Measurements from ENCODE around the gene LHCGR.
"Not testable (repeated sequence)": the region's sequence is repeated elsewhere in the genome, so short reads cannot be mapped to it uniquely, and the experiment has no call there.

Gene LHCGR

DNA sequence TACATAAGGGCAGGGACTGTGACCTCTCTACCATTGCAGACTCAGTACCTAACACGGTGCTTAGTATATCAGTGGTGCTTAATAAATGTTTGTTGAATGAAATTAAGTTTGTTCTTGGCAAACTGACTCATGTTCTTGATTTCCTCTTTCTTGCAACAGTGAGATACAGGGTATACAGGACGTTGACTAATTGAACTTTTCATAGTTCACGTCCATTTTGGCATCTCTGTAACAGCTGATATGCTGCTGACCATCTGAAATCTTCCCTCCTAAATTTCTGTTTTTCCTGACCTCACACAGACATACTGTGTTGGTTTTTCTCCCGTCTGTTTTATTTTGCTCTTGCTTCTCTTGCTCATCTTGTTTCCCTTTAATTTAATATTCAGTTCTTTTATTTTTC, 44.2 kb downstream of the LHCGR start:
- DNase-seq: peak in 1 of 3 donors; percentile 11
- WGBS (ENCODE audit: insufficient coverage): 53% methylated on average over 3 of the region's 4 CpGs
- no peak overlapping the region for H3K27ac ChIP-seq (ENCODE audit: insufficient read depth in 1 of 2, low read depth in 1 of 2, low read length in 2 of 2, poor library complexity in 1 of 2, severe bottlenecking in 2 of 2)
- no peak overlapping the region for H3K4me3 ChIP-seq (ENCODE audit: control insufficient read depth in 1 of 7, extremely low read depth in 1 of 7, insufficient read depth in 4 of 7, low read depth in 2 of 7, low read length in 6 of 7)
- ChIA-PET POLR2A (no interaction called here), CTCF (no interaction called here)
- peaks cover 0 to 3% (median 0%) of the 10 kb centered on the region in 5 experiments for H3K9me3 ChIP-seq (ENCODE audit: control extremely low read depth in 1 of 5, control insufficient read depth in 4 of 5, insufficient read depth in 2 of 5, low read depth in 1 of 5, low read length in 4 of 5)
- H3K36me3 ChIP-seq (ENCODE audit: control insufficient read depth in 4 of 4, insufficient read depth in 4 of 4, low read length in 3 of 4): no peaks in the 10 kb centered on the region
- H3K27me3 ChIP-seq (replicated peaks in 2 of 5; ENCODE audit: control insufficient read depth in 4 of 5, insufficient read depth in 5 of 5, low read length in 4 of 5): peaks cover 0 to 2% (median 0%) of the 10 kb centered on the region in 5 experiments
- H3K4me1 ChIP-seq (ENCODE audit: control extremely low read depth in 1 of 4, control insufficient read depth in 4 of 4, insufficient read depth in 4 of 4, low read length in 3 of 4): peaks cover 0 to 2% (median 0%) of the 10 kb centered on the region in 4 experiments

DNA sequence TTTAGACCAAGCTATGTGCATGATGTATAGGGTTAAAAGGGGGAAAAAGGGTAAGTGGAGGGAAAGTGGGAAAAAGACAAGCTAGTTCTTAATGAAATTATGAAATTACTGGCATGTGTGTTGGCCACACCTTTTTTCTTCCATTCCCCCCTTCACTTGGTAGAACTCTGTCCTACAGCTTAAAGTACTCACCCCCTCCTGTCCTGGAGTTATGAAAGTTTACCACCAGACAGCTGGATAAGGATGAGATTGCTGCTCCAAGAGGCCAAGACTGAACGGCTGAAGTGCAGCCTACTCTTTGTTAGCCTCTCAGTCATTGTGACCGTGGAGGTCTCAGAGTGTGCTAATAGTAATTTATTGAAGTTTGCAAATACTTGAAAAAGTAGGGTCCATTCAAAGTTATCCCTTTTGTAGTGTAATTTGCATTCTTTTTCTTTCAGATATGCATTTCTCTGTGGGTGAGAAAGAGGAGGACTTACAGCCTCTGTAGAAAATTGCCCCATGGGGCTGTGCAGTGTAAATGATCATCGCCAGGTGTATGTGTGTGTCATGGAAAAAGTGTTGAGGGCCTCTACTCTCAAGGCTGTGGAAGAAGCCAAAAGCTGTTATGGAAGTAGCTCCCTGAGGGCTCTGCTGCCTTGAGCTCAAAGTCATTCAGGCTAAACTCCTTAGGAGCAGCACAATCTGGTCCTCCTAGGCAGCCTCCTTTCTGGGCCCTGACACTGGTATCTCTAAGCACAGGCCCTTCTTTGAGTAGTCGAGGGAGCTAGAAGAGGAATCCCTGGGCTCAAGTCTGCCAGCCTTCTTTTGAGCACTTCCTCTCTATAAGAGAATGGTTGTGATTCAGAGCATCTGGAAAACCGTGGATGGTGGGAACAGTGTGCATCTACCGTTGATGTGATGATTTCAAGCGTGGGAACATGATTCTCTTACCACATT, 46.2 kb downstream of the LHCGR start:
- Histone ChIP-seq H3K36me3 (ENCODE audit: control insufficient read depth in 4 of 4, insufficient read depth in 4 of 4, low read length in 3 of 4) (no peaks in the 10 kb centered on the region), H3K4me3 (ENCODE audit: control insufficient read depth in 1 of 7, extremely low read depth in 1 of 7, insufficient read depth in 4 of 7, low read depth in 2 of 7, low read length in 6 of 7) (no peak overlapping the region), H3K4me1 (ENCODE audit: control extremely low read depth in 1 of 4, control insufficient read depth in 4 of 4, insufficient read depth in 4 of 4, low read length in 3 of 4) (no peaks in the 10 kb centered on the region), H3K9me3 (ENCODE audit: control extremely low read depth in 1 of 5, control insufficient read depth in 4 of 5, insufficient read depth in 2 of 5, low read depth in 1 of 5, low read length in 4 of 5) (peaks cover 0 to 3% (median 0%) of the 10 kb centered on the region in 5 experiments), H3K27ac (ENCODE audit: insufficient read depth in 1 of 2, low read depth in 1 of 2, low read length in 2 of 2, poor library complexity in 1 of 2, severe bottlenecking in 2 of 2) (no peak overlapping the region), H3K27me3 (replicated peaks in 2 of 5; ENCODE audit: control insufficient read depth in 4 of 5, insufficient read depth in 5 of 5, low read length in 4 of 5) (peaks cover 0 to 2% (median 0%) of the 10 kb centered on the region in 5 experiments)
- ChIA-PET CTCF (interaction anchor here (0.7 to 0.9 kb wide), 2 partner anchors 18 to 23 kb away, joined by 4 read pairs; no protein-coding TSS in a partner anchor), POLR2A (no interaction called here)
- no peak for DNase-seq
- WGBS (ENCODE audit: insufficient coverage): 97% methylated on average over 5 of the region's 7 CpGs

DNA sequence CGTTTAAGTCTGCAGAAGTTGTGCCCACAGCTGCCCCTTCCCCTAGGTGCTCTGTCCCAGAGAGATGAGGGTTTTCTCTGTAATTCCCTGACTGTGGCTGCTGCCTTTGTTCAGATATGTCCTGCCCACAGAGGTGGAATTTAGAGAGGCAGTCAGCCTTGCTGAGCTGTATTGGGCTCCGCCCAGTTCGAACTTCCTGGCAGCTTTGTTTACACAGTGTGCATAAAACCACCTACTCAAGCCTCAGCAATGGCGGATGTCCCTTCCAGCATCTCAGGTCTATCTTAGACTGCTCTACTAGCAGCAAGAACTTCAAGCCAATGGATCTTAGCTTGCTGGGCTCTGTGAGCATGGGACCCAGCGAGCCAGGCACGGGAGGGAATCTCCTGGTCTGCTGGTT, 48.1 kb downstream of the LHCGR start:
- no peak for DNase-seq
- Histone ChIP-seq H3K9me3 (ENCODE audit: control extremely low read depth in 1 of 5, control insufficient read depth in 4 of 5, insufficient read depth in 2 of 5, low read depth in 1 of 5, low read length in 4 of 5) (peaks cover 0 to 3% (median 0%) of the 10 kb centered on the region in 5 experiments), H3K4me3 (ENCODE audit: control insufficient read depth in 1 of 7, extremely low read depth in 1 of 7, insufficient read depth in 4 of 7, low read depth in 2 of 7, low read length in 6 of 7) (no peak overlapping the region), H3K27me3 (replicated peaks in 2 of 5; ENCODE audit: control insufficient read depth in 4 of 5, insufficient read depth in 5 of 5, low read length in 4 of 5) (peaks cover 0 to 2% (median 0%) of the 10 kb centered on the region in 5 experiments), H3K27ac (ENCODE audit: insufficient read depth in 1 of 2, low read depth in 1 of 2, low read length in 2 of 2, poor library complexity in 1 of 2, severe bottlenecking in 2 of 2) (no peak overlapping the region), H3K36me3 (ENCODE audit: control insufficient read depth in 4 of 4, insufficient read depth in 4 of 4, low read length in 3 of 4) (no peaks in the 10 kb centered on the region), H3K4me1 (ENCODE audit: control extremely low read depth in 1 of 4, control insufficient read depth in 4 of 4, insufficient read depth in 4 of 4, low read length in 3 of 4) (no peaks in the 10 kb centered on the region)
- WGBS (ENCODE audit: insufficient coverage): 91% methylated on average over 6 of the region's 6 CpGs
- POLR2A ChIA-PET: no interaction called here
- CTCF ChIA-PET: no interaction called here

DNA sequence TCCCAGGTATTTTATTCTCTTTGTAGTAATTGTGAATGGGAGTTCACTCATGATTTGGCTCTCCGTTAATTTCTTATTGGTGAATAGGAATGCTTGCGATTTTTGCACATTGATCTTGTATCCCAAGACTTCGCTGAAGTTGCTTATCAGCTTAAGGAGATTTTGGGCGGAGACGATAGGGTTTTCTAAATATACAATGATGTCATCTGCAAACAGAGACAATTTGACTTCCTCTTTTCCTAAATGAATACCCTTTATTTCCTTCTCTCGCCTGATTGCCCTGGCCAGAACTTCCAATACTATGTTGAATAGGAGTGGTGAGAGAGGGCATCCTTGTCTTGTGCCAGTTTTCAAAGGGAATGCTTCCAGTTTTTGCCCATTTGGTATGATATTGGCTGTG, 51.9 kb downstream of the LHCGR start:
- H3K9me3 ChIP-seq (ENCODE audit: control extremely low read depth in 1 of 5, control insufficient read depth in 4 of 5, insufficient read depth in 2 of 5, low read depth in 1 of 5, low read length in 4 of 5); H3K27ac ChIP-seq (ENCODE audit: insufficient read depth in 1 of 2, low read depth in 1 of 2, low read length in 2 of 2, poor library complexity in 1 of 2, severe bottlenecking in 2 of 2); H3K4me1 ChIP-seq (ENCODE audit: control extremely low read depth in 1 of 4, control insufficient read depth in 4 of 4, insufficient read depth in 4 of 4, low read length in 3 of 4); H3K4me3 ChIP-seq (ENCODE audit: control insufficient read depth in 1 of 7, extremely low read depth in 1 of 7, insufficient read depth in 4 of 7, low read depth in 2 of 7, low read length in 6 of 7); H3K27me3 ChIP-seq (replicated peaks in 2 of 5; ENCODE audit: control insufficient read depth in 4 of 5, insufficient read depth in 5 of 5, low read length in 4 of 5); H3K36me3 ChIP-seq (ENCODE audit: control insufficient read depth in 4 of 4, insufficient read depth in 4 of 4, low read length in 3 of 4); POLR2A ChIA-PET; DNase-seq; CTCF ChIA-PET: not testable (repeated sequence)
- 100% methylated on average over 2 of the region's 6 CpGs for WGBS (ENCODE audit: insufficient coverage)

DNA sequence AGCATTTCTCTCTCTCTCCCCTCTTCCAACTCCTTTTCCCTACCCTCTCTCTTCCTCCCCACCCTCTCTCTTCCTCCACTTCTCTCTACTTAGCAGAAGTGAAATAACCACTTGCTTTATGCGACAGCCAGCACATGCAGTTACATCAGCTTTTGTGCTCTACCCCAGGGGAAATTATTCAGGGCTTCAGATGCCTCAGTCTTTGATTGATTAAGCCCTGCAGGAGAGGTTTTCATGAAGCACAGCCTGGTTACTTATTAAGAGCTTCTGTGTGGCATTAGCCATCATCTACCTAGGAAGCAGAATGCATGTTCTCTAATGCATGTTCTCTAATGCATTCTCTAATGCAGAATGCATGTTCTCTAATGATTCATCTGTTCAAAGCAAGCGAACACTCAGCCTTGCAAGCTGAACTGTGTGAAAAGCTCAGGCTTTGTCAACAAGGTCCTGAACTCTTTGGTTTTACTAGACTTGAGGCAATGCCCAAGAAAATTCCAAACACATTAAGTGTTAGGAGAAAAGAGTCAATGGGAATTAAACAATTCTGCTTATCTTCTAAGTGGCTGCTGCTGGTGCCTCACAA, 56.1 kb downstream of the LHCGR start:
- H3K27me3 ChIP-seq (replicated peaks in 2 of 5; ENCODE audit: control insufficient read depth in 4 of 5, insufficient read depth in 5 of 5, low read length in 4 of 5): peaks cover 0 to 2% (median 0%) of the 10 kb centered on the region in 5 experiments
- no peak overlapping the region for H3K4me3 ChIP-seq (ENCODE audit: control insufficient read depth in 1 of 7, extremely low read depth in 1 of 7, insufficient read depth in 4 of 7, low read depth in 2 of 7, low read length in 6 of 7)
- H3K27ac ChIP-seq (ENCODE audit: insufficient read depth in 1 of 2, low read depth in 1 of 2, low read length in 2 of 2, poor library complexity in 1 of 2, severe bottlenecking in 2 of 2): no peak overlapping the region
- CTCF ChIA-PET: no interaction called here
- no peak for DNase-seq
- H3K4me1 ChIP-seq (ENCODE audit: control extremely low read depth in 1 of 4, control insufficient read depth in 4 of 4, insufficient read depth in 4 of 4, low read length in 3 of 4): no peaks in the 10 kb centered on the region
- 92% methylated on average over 2 of the region's 2 CpGs for WGBS (ENCODE audit: insufficient coverage)
- POLR2A ChIA-PET: no interaction called here
- H3K9me3 ChIP-seq (ENCODE audit: control extremely low read depth in 1 of 5, control insufficient read depth in 4 of 5, insufficient read depth in 2 of 5, low read depth in 1 of 5, low read length in 4 of 5): no peaks in the 10 kb centered on the region
- H3K36me3 ChIP-seq (ENCODE audit: control insufficient read depth in 4 of 4, insufficient read depth in 4 of 4, low read length in 3 of 4): no peaks in the 10 kb centered on the region

DNA sequence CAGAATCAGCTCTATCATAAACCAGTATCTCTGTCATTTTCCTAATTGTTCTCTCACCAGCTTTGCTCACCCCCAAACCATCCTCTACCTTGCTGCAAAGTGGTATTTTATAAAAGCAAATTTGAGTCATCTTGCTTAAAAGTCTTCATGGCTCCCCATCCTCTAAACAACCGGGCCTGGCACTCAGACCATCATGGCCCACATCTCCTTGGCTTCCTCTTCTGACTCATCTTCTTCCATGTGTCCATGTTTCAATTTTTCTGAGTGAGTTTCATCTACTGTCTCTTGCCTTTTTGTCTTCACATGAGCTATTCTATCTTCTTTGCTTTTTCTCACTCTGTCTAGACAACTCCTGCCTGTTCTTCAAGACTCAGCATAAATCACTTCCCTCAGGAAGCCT, 58.6 kb downstream of the LHCGR start:
- Histone ChIP-seq H3K27ac (ENCODE audit: insufficient read depth in 1 of 2, low read depth in 1 of 2, low read length in 2 of 2, poor library complexity in 1 of 2, severe bottlenecking in 2 of 2) (no peak overlapping the region), H3K4me1 (ENCODE audit: control extremely low read depth in 1 of 4, control insufficient read depth in 4 of 4, insufficient read depth in 4 of 4, low read length in 3 of 4) (no peaks in the 10 kb centered on the region), H3K9me3 (ENCODE audit: control extremely low read depth in 1 of 5, control insufficient read depth in 4 of 5, insufficient read depth in 2 of 5, low read depth in 1 of 5, low read length in 4 of 5) (no peaks in the 10 kb centered on the region), H3K27me3 (replicated peaks in 2 of 5; ENCODE audit: control insufficient read depth in 4 of 5, insufficient read depth in 5 of 5, low read length in 4 of 5) (peaks cover 0 to 4% (median 0%) of the 10 kb centered on the region in 5 experiments), H3K4me3 (ENCODE audit: control insufficient read depth in 1 of 7, extremely low read depth in 1 of 7, insufficient read depth in 4 of 7, low read depth in 2 of 7, low read length in 6 of 7) (no peak overlapping the region), H3K36me3 (ENCODE audit: control insufficient read depth in 4 of 4, insufficient read depth in 4 of 4, low read length in 3 of 4) (no peaks in the 10 kb centered on the region)
- no peak for DNase-seq
- ChIA-PET CTCF (interaction anchor here (1.3 kb wide), 1 partner anchor 9 kb away, joined by 3 read pairs; no protein-coding TSS in a partner anchor), POLR2A (no interaction called here)
- 93% methylated on average over 1 of the region's 1 CpG for WGBS (ENCODE audit: insufficient coverage)

DNA sequence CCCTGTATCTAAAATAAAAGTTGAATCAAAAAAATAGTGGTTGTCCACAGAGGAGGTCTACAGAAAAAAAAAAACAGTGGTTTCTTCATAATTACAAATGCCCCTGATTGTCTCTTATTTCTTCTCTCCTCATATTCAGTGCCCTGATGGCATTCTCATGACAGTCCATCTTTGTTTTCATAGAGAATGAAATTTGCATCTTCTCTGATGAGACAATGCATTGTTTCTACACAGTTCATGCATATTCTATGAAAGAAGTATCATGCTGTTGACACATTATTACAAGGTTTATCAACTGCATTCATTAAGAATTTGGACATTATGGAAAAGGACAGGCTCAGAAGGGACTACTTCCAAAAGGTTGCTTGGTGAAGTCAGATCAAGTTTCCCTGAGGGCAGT, 59.5 kb downstream of the LHCGR start:
- POLR2A ChIA-PET: no interaction called here
- no peak overlapping the region for H3K4me3 ChIP-seq (ENCODE audit: control insufficient read depth in 1 of 7, extremely low read depth in 1 of 7, insufficient read depth in 4 of 7, low read depth in 2 of 7, low read length in 6 of 7)
- CTCF ChIA-PET: interaction anchor here (1.3 kb wide), 1 partner anchor 10 kb away, joined by 3 read pairs; no protein-coding TSS in a partner anchor
- H3K36me3 ChIP-seq (ENCODE audit: control insufficient read depth in 4 of 4, insufficient read depth in 4 of 4, low read length in 3 of 4): no peaks in the 10 kb centered on the region
- H3K4me1 ChIP-seq (ENCODE audit: control extremely low read depth in 1 of 4, control insufficient read depth in 4 of 4, insufficient read depth in 4 of 4, low read length in 3 of 4): no peaks in the 10 kb centered on the region
- peaks cover 0 to 4% (median 0%) of the 10 kb centered on the region in 5 experiments for H3K27me3 ChIP-seq (replicated peaks in 2 of 5; ENCODE audit: control insufficient read depth in 4 of 5, insufficient read depth in 5 of 5, low read length in 4 of 5)
- no peaks in the 10 kb centered on the region for H3K9me3 ChIP-seq (ENCODE audit: control extremely low read depth in 1 of 5, control insufficient read depth in 4 of 5, insufficient read depth in 2 of 5, low read depth in 1 of 5, low read length in 4 of 5)
- no peak overlapping the region for H3K27ac ChIP-seq (ENCODE audit: insufficient read depth in 1 of 2, low read depth in 1 of 2, low read length in 2 of 2, poor library complexity in 1 of 2, severe bottlenecking in 2 of 2)
- DNase-seq: no peak

All from common myeloid progenitor, CD34-positive (primary cell).